HG02970 (cell line): ENCODE results near the gene COX7B2.

Experiments used
- ATAC-seq: cut with Tn5 transposase; IDR thresholded peaks from one replicate; pipeline ENCODE4 v1.9.1; 2021; ENCODE audit warnings: mild to moderate bottlenecking, moderate library complexity, moderate number of reproducible peaks; ENCODE audit not compliant: unreplicated experiment, low FRiP score

COX7B2 gene

GRCh38 chr4:46894826-46895225 is 14.2 kb downstream of the COX7B2 start:
- no peak for ATAC-seq

GRCh38 chr4:46890056-46890455 is 19.0 kb downstream of the COX7B2 start:
- ATAC-seq = no peak

- ATAC-seq = no peak
Observed at GRCh38 chr4:46889410-46889809, 19.6 kb downstream of the COX7B2 start.

GRCh38 chr4:46886711-46887110 is 22.3 kb downstream of the COX7B2 start:
- no peak for ATAC-seq

GRCh38 chr4:46878641-46879040 is 30.4 kb downstream of the COX7B2 start:
- no peak for ATAC-seq

- ATAC-seq = no peak
Observed at GRCh38 chr4:46874811-46875210, 34.2 kb downstream of the COX7B2 start.

GRCh38 chr4:46870411-46870810 is 38.6 kb downstream of the COX7B2 start:
- ATAC-seq = no peak

GRCh38 chr4:46856333-46856732 is 52.7 kb downstream of the COX7B2 start:
- no peak for ATAC-seq

GRCh38 chr4:46852800-46853199 is 56.2 kb downstream of the COX7B2 start:
- ATAC-seq = no peak

GRCh38 chr4:46850026-46850425 is 59.0 kb downstream of the COX7B2 start:
- no peak for ATAC-seq

GRCh38 chr4:46844325-46844917 is 64.6 kb downstream of the COX7B2 start:
- ATAC-seq = peak; percentile 50

GRCh38 chr4:46839128-46839527 is 69.9 kb downstream of the COX7B2 start:
- no peak for ATAC-seq

- ATAC-seq = no peak
Observed at GRCh38 chr4:46837639-46838038, 71.4 kb downstream of the COX7B2 start.

- ATAC-seq = no peak
Observed at GRCh38 chr4:46836584-46836983, 72.5 kb downstream of the COX7B2 start.

- no peak for ATAC-seq
Observed at GRCh38 chr4:46830971-46831454, 78.0 kb downstream of the COX7B2 start.

GRCh38 chr4:46820154-46820553 is 88.9 kb downstream of the COX7B2 start:
- no peak for ATAC-seq

GRCh38 chr4:46819095-46819494 is 90.0 kb downstream of the COX7B2 start:
- ATAC-seq = no peak

GRCh38 chr4:46818604-46819003 is 90.4 kb downstream of the COX7B2 start:
- no peak for ATAC-seq

- no peak for ATAC-seq
Observed at GRCh38 chr4:46817806-46818205, 91.2 kb downstream of the COX7B2 start.

GRCh38 chr4:46804781-46805413 is 104.1 kb downstream of the COX7B2 start:
- ATAC-seq = no peak

- ATAC-seq = no peak
Observed at GRCh38 chr4:46793036-46793435, 116.0 kb downstream of the COX7B2 start.

GRCh38 chr4:46781434-46782092 is 127.5 kb downstream of the COX7B2 start:
- no peak for ATAC-seq
